B cell (primary cell): ENCODE measurements around the gene PPP1R3C. TPM values are rescaled to one million over a fixed set of nuclear protein-coding genes. Genes with fewer than 3 reads are reported as not detected.

Source experiments
- ATAC-seq: fragments of 200-7000 bp; cut with Tn5 transposase; one replicate; pipeline ENCODE4 v1.10.0; 2021; ENCODE audit warnings: low read depth, mild to moderate bottlenecking, moderate number of reproducible peaks, moderate library complexity
- CTCF ChIA-PET: fragments of 350-600 bp; sonication (Branson Sonifier 250); formaldehyde crosslinking; loops from one replicate; lab custom pipeline; 2021; ENCODE audit warnings: antibody characterized with exemption, inconsistent platforms; lab: Charles Lee
- POLR2A ChIA-PET: fragments of 350-600 bp; sonication (Branson Sonifier 250); formaldehyde crosslinking; loops from one replicate; lab custom pipeline; 2021; ENCODE audit warnings: antibody characterized with exemption; lab: Charles Lee
- DNase-seq: peaks from one replicate; pipeline ENCODE4 v3.0.0; 2013
- H2AFZ ChIP-seq: 2 replicates; pipeline ENCODE4 v1.6.1; 2012; ENCODE audit warnings: mild to moderate bottlenecking, low read depth, low read length; ENCODE audit not compliant: insufficient read depth, poor library complexity, severe bottlenecking
- H3K27ac ChIP-seq, 2 donors: 1 replicate in 1 of 2; 2 replicates in 1 of 2; pipeline ENCODE4 v1.5.1; 2012 to 2013; ENCODE audit warnings: low read length in 2 of 2, mild to moderate bottlenecking in 2 of 2, moderate library complexity in 1 of 2
- H3K27me3 ChIP-seq, 4 experiments: fragments of 200-600 bp in 1 of 4; sonication (generic) in 1 of 4; replicated peaks in 1 of 4; 1 replicate in 2 of 4; 2 replicates in 2 of 4; pipeline versions ENCODE4 v1.6.1 to v1.7.0; 2013 to 2016; ENCODE audit warnings: low read length in 3 of 4, mild to moderate bottlenecking in 2 of 4, mixed read lengths in 1 of 4, moderate library complexity in 1 of 4; ENCODE audit not compliant: insufficient read depth in 4 of 4, control insufficient read depth in 3 of 4; ENCODE audit errors: control extremely low read depth in 1 of 4
- H3K36me3 ChIP-seq, 2 experiments: replicated peaks in 1 of 2; 1 replicate in 1 of 2; 2 replicates in 1 of 2; pipeline versions ENCODE4 v1.6.1 to v1.7.1; 2013; ENCODE audit warnings: low read length in 1 of 2; ENCODE audit not compliant: insufficient read depth in 2 of 2, control insufficient read depth in 1 of 2; ENCODE audit errors: control extremely low read depth in 1 of 2, extremely low read depth in 1 of 2
- H3K4me1 ChIP-seq, 2 donors: fragments of 200-600 bp in 1 of 2; sonication (generic) in 1 of 2; 1 replicate in 1 of 2; 2 replicates in 1 of 2; pipeline versions ENCODE4 v1.5.1 to v1.6.1; 2013 to 2017; ENCODE audit warnings: low read length in 2 of 2; ENCODE audit not compliant: control insufficient read depth in 2 of 2, insufficient read depth in 2 of 2
- H3K4me2 ChIP-seq: replicated peaks from 2 replicates; pipeline ENCODE3; 2012; ENCODE audit warnings: mild to moderate bottlenecking, low read depth, low read length; ENCODE audit not compliant: poor library complexity, severe bottlenecking
- H3K4me3 ChIP-seq, 5 experiments: fragments of 200-600 bp in 1 of 5; sonication (generic) in 1 of 5; 1 replicate in 3 of 5; 2 replicates in 2 of 5; pipeline versions ENCODE4 v1.5.1 to v1.7.0; 2011 to 2016; ENCODE audit warnings: low read length in 4 of 5, mild to moderate bottlenecking in 4 of 5, low read depth in 2 of 5, control low read depth in 1 of 5, moderate library complexity in 1 of 5; ENCODE audit not compliant: insufficient read depth in 1 of 5; ENCODE audit errors: control extremely low read depth in 1 of 5, extremely low read depth in 1 of 5
- H3K79me2 ChIP-seq: fragments of 200-600 bp; sonication (generic); one replicate; pipeline ENCODE4 v1.6.0; 2016; ENCODE audit warnings: low read length; ENCODE audit not compliant: control insufficient read depth, insufficient read depth
- H3K9ac ChIP-seq: fragments of 200-600 bp; sonication (generic); 2 replicates; pipeline ENCODE4 v1.6.1; 2017; ENCODE audit warnings: mild to moderate bottlenecking, low read length, moderate library complexity
- H3K9me3 ChIP-seq, 3 donors: one replicate each; pipeline versions ENCODE4 v1.6.1 to v1.7.1; 2013; ENCODE audit warnings: low read length in 2 of 3; ENCODE audit not compliant: control insufficient read depth in 2 of 3, insufficient read depth in 1 of 3; ENCODE audit errors: control extremely low read depth in 1 of 3
- H4K20me1 ChIP-seq: 2 replicates; pipeline ENCODE4 v1.6.0; 2012; ENCODE audit warnings: mild to moderate bottlenecking, low read length; ENCODE audit not compliant: insufficient read depth, control insufficient read depth, poor library complexity, severe bottlenecking
- H3K27ac Mint-ChIP-seq: one replicate; pipeline ENCODE4 v1.8.0; 2021; ENCODE audit warnings: mixed read lengths
- H3K27me3 Mint-ChIP-seq: one replicate; pipeline ENCODE4 v1.8.0; 2021; ENCODE audit warnings: mixed read lengths
- H3K4me1 Mint-ChIP-seq: one replicate; pipeline ENCODE4 v1.8.0; 2021; ENCODE audit warnings: mixed read lengths
- H3K4me3 Mint-ChIP-seq: one replicate; pipeline ENCODE4 v1.8.0; 2021; ENCODE audit warnings: mixed read lengths
- H3K9me3 Mint-ChIP-seq: one replicate; pipeline ENCODE4 v1.8.0; 2022; ENCODE audit warnings: mixed read lengths; ENCODE audit not compliant: insufficient read depth
- EZH2 ChIP-seq: IDR thresholded peaks from 2 replicates; pipeline ENCODE4 v1.6.1; 2012; ENCODE audit warnings: borderline replicate concordance, low read depth, mild to moderate bottlenecking, moderate library complexity, low read length; ENCODE audit not compliant: insufficient read depth, poor library complexity, severe bottlenecking
- WGBS: methylation state at CpG from one replicate; pipeline ENCODE4 v1.1.5; 2013; ENCODE audit warnings: missing lambda C conversion rate; ENCODE audit not compliant: insufficient coverage; 5-methylcytosine and 5-hydroxymethylcytosine counted together
- intact Hi-C: fragments of 100-400 bp; cut with micrococcal nuclease; formaldehyde crosslinking; loops from one replicate; pipeline ENCODE4 v1.10.0; 2022
- polyA plus RNA-seq: library from polyadenylated mRNA; depleted of rRNA; stranded (reverse); fragments of >200 nt; gene quantifications from 2 replicates; pipeline ENCODE4 v1.2.3, GENCODE V29; 2012
- total RNA-seq, 2 donors: library from RNA; stranded (reverse); fragments of 120-200 nt in 1 of 2; gene quantifications; 1 replicate in 1 of 2; 2 replicates in 1 of 2; pipeline versions ENCODE4 v1.2.3 to v1.2.4, GENCODE V29; 2013 to 2022
- TF ChIP-seq, protein P1 (sequence below): fragments of 200-600 bp; IDR thresholded peaks from one replicate; pipeline ENCODE4 v1.8.0; 2022; ENCODE audit warnings: antibody characterized with exemption, mild to moderate bottlenecking

Gene PPP1R3C
- total and polyA plus RNA-seq, 2 donors (not counting 1 experiment from before 2014, with no cell fraction given) = not detected

DNA sequence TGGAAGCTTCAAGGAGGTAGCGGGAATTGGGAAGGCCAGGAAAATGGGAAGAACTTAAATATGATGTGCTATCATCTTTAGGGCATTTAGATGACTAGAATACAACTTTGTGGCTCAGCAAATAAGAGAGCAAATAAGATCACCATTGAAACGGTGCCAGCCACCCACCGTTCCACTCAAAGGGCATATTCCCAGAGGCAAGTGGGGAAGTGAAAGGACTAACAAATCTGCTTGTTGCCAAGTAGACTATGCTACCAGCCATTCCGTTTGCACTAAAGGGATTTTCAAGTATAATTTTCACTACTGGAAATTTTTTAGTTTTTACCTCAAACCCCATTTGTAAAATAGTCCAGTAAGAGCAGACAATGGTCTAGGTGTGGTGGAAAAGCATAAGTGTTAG is 4.0 kb upstream of the PPP1R3C start:
- intact Hi-C loops = loop anchor here (10.0 kb wide), 2 partner anchors 278 to 722 kb away; no protein-coding TSS in a partner anchor
- Mint-ChIP-seq H3K4me1 (peaks cover 17% of the 10 kb centered on the region), H3K27me3 (peaks cover 50% of the 10 kb centered on the region)

More for the DNA sequence above, 4.0 kb upstream of the PPP1R3C start:
- ATAC-seq (no peak), DNase-seq (no peak)
- no peak overlapping the region for H3K9ac ChIP-seq
- H3K4me3 ChIP-seq = no peak overlapping the region
- ChIA-PET CTCF (interaction anchor here (0.6 to 5.5 kb wide), 6 partner anchors 56 to 757 kb away, joined by 3 to 36 read pairs (median 16); no protein-coding TSS in a partner anchor), POLR2A (no interaction called here)
- no peaks in the 10 kb centered on the region for H4K20me1 ChIP-seq
- H3K36me3 ChIP-seq = no peaks in the 10 kb centered on the region
- no peak overlapping the region for H2AFZ ChIP-seq
- H3K79me2 ChIP-seq = no peaks in the 10 kb centered on the region
- H3K4me3 Mint-ChIP-seq = no peak overlapping the region
- H3K27ac Mint-ChIP-seq = no peak overlapping the region
- peaks cover 0 to 21% (median 17%) of the 10 kb centered on the region in 4 experiments for H3K27me3 ChIP-seq
- H3K9me3 ChIP-seq = peaks cover 0 to 5% (median 1%) of the 10 kb centered on the region in 3 donors
- peaks cover 12 to 16% of the 10 kb centered on the region in 2 donors for H3K4me1 ChIP-seq
- TF ChIP-seq EZH2 = no peak
- TF ChIP-seq, protein P1, sequence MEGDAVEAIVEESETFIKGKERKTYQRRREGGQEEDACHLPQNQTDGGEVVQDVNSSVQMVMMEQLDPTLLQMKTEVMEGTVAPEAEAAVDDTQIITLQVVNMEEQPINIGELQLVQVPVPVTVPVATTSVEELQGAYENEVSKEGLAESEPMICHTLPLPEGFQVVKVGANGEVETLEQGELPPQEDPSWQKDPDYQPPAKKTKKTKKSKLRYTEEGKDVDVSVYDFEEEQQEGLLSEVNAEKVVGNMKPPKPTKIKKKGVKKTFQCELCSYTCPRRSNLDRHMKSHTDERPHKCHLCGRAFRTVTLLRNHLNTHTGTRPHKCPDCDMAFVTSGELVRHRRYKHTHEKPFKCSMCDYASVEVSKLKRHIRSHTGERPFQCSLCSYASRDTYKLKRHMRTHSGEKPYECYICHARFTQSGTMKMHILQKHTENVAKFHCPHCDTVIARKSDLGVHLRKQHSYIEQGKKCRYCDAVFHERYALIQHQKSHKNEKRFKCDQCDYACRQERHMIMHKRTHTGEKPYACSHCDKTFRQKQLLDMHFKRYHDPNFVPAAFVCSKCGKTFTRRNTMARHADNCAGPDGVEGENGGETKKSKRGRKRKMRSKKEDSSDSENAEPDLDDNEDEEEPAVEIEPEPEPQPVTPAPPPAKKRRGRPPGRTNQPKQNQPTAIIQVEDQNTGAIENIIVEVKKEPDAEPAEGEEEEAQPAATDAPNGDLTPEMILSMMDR = no peak
- 100% methylated on average over 2 of the region's 4 CpGs for WGBS
- H3K4me2 ChIP-seq = no peak overlapping the region
- H3K27ac ChIP-seq = no peak overlapping the region
- no peaks in the 10 kb centered on the region for H3K9me3 Mint-ChIP-seq
